DND-41 (cell line): ENCODE measurements around the gene DNAJC27.
"Not testable (repeated sequence)": the region's sequence is repeated elsewhere in the genome, so short reads cannot be mapped to it uniquely, and the experiment has no call there.

Experiments used
- ATAC-seq: fragments of 200-7000 bp; cut with Tn5 transposase; 3 replicates; pipeline ENCODE4 v1.9.1; 2021; ENCODE audit warnings: low read depth; ENCODE audit not compliant: insufficient read depth
- DNase-seq: peaks from one replicate; pipeline ENCODE4 v3.0.0-alpha.2; 2020
- H2AFZ ChIP-seq: 2 replicates; pipeline ENCODE4 v1.6.0; 2012; ENCODE audit warnings: low read depth, low read length
- H3K27ac ChIP-seq: 2 replicates; pipeline ENCODE4 v1.5.1; 2012; ENCODE audit warnings: low read length, inconsistent platforms
- H3K27me3 ChIP-seq: fragments of 200-600 bp; sonication (generic); 2 replicates; pipeline ENCODE4 v1.6.0; 2012; ENCODE audit warnings: low read length, mild to moderate bottlenecking, inconsistent platforms; ENCODE audit not compliant: insufficient read depth, poor library complexity
- H3K36me3 ChIP-seq: 2 replicates; pipeline ENCODE4 v1.5.1; 2012; ENCODE audit warnings: low read length, inconsistent platforms; ENCODE audit not compliant: insufficient read depth
- H3K4me1 ChIP-seq: 2 replicates; pipeline ENCODE4 v1.5.1; 2012; ENCODE audit warnings: mild to moderate bottlenecking, low read length; ENCODE audit not compliant: insufficient read depth
- H3K4me2 ChIP-seq: 2 replicates; pipeline ENCODE4 v1.6.0; 2012; ENCODE audit warnings: mild to moderate bottlenecking, moderate library complexity, low read length, inconsistent platforms; ENCODE audit not compliant: insufficient read depth
- H3K4me3 ChIP-seq, 2 experiments: fragments of 200-600 bp in 1 of 2; shearing (Covaris generic) in 1 of 2; 2 replicates each; pipeline ENCODE4 v1.5.1; 2012 to 2016; ENCODE audit warnings: inconsistent platforms in 2 of 2, low read length in 2 of 2, mild to moderate bottlenecking in 2 of 2, low read depth in 1 of 2, moderate library complexity in 1 of 2
- H3K79me2 ChIP-seq: 2 replicates; pipeline ENCODE4 v1.6.0; 2012; ENCODE audit warnings: low read length, inconsistent platforms; ENCODE audit not compliant: insufficient read depth
- H3K9ac ChIP-seq: 2 replicates; pipeline ENCODE4 v1.6.0; 2012; ENCODE audit warnings: low read depth, mild to moderate bottlenecking, inconsistent platforms, low read length, moderate library complexity
- H3K9me3 ChIP-seq: 2 replicates; pipeline ENCODE4 v1.5.1; 2012; ENCODE audit warnings: low read length, moderate library complexity, mild to moderate bottlenecking, inconsistent platforms; ENCODE audit not compliant: insufficient read depth, severe bottlenecking
- H4K20me1 ChIP-seq: 2 replicates; pipeline ENCODE4 v1.6.0; 2012; ENCODE audit warnings: low read length; ENCODE audit not compliant: insufficient read depth
- CTCF ChIP-seq: IDR thresholded peaks from 2 replicates; pipeline ENCODE4 v1.5.1; 2012; ENCODE audit warnings: borderline replicate concordance, low read length, moderate library complexity, mild to moderate bottlenecking; ENCODE audit not compliant: poor library complexity, severe bottlenecking; ENCODE audit errors: extremely low read depth
- EZH2 ChIP-seq: IDR thresholded peaks from 3 replicates; pipeline ENCODE4 v1.6.1; 2012; ENCODE audit warnings: borderline replicate concordance, low read depth, mild to moderate bottlenecking, moderate library complexity, low read length, inconsistent platforms; ENCODE audit not compliant: severe bottlenecking

DNAJC27 gene

GRCh38 chr2:24971536-24972314 lies at the start of gene DNAJC27:
TSS of gene DNAJC27 (minus strand) at chr2:24971955. CDS start at chr2:24971904, 51 bp downstream.
- H3K27ac ChIP-seq = peak within 1 kb of the TSS; percentile 89
- H3K36me3 ChIP-seq = peaks cover 3% of the 10 kb centered on the region; the same call in 1 of the 2 replicates
- TF ChIP-seq EZH2 (no peak), CTCF (no peak)
- peak within 1 kb of the TSS; percentile 94 for H2AFZ ChIP-seq
- peak; percentile 98 for DNase-seq
- no peaks in the 10 kb centered on the region for H3K9me3 ChIP-seq
- H3K4me3 ChIP-seq = peak within 1 kb of the TSS; percentile 84 to 85
- H3K27me3 ChIP-seq = no peaks in the 10 kb centered on the region
- H3K79me2 ChIP-seq = peaks cover 41% of the 10 kb centered on the region
- peak; percentile 91 for ATAC-seq
- peaks cover 24% of the 10 kb centered on the region for H3K4me1 ChIP-seq
- H4K20me1 ChIP-seq = no peaks in the 10 kb centered on the region
- H3K9ac ChIP-seq = peak within 1 kb of the TSS; percentile 95
- H3K4me2 ChIP-seq = peak within 1 kb of the TSS; percentile 91

- no peaks in the 10 kb centered on the region for H4K20me1 ChIP-seq
- H3K4me3 ChIP-seq = no peak overlapping the region
- TF ChIP-seq CTCF = no peak
- TF ChIP-seq EZH2 = no peak
- H3K4me1 ChIP-seq = no peaks in the 10 kb centered on the region
- no peak for ATAC-seq
- H3K36me3 ChIP-seq = no peaks in the 10 kb centered on the region
- no peak overlapping the region for H2AFZ ChIP-seq
- H3K9me3 ChIP-seq = no peaks in the 10 kb centered on the region
- H3K27ac ChIP-seq = no peak overlapping the region
- H3K9ac ChIP-seq = no peak overlapping the region
- H3K27me3 ChIP-seq = peaks cover 3% of the 10 kb centered on the region
- no peaks in the 10 kb centered on the region for H3K79me2 ChIP-seq
- no peak for DNase-seq
- H3K4me2 ChIP-seq = no peak overlapping the region
Measured at GRCh38 chr2:25018681-25019080, 46.9 kb upstream of the DNAJC27 start.

GRCh38 chr2:25014631-25015030 lies 42.9 kb upstream of the DNAJC27 start:
- Histone ChIP-seq H3K27ac (no peak overlapping the region), H3K4me3 (no peak overlapping the region), H3K79me2 (no peaks in the 10 kb centered on the region), H3K9me3 (no peaks in the 10 kb centered on the region), H3K27me3 (no peaks in the 10 kb centered on the region), H3K4me2 (no peak overlapping the region), H4K20me1 (no peaks in the 10 kb centered on the region), H3K4me1 (no peaks in the 10 kb centered on the region), H2AFZ (no peak overlapping the region), H3K36me3 (no peaks in the 10 kb centered on the region), H3K9ac (no peak overlapping the region)
- ATAC-seq (no peak), DNase-seq (no peak)
- TF ChIP-seq CTCF = no peak
- TF ChIP-seq EZH2 = no peak

GRCh38 chr2:25011342-25011741 lies 39.6 kb upstream of the DNAJC27 start:
- not testable (repeated sequence) for H3K9me3 ChIP-seq, ATAC-seq, DNase-seq, H2AFZ ChIP-seq, H3K27me3 ChIP-seq, H3K4me3 ChIP-seq, H3K79me2 ChIP-seq, H3K27ac ChIP-seq, H3K36me3 ChIP-seq, H3K9ac ChIP-seq, H3K4me1 ChIP-seq, H3K4me2 ChIP-seq, H4K20me1 ChIP-seq
